Endothelial cell of umbilical vein (primary cell): ENCODE results near the gene NRDE2. TPM values are rescaled to one million over a fixed set of nuclear protein-coding genes. Genes with fewer than 3 reads are reported as not detected.

Experiments used
- BruUV-seq: library from RNA; stranded (reverse); fragments of 400-500 nt; replicated peaks from 2 replicates; lab custom pipeline; 2021; lab: Mats Ljungman, UMichigan
- CTCF ChIA-PET: fragments of 300-600, 350-600 bp; sonication (Branson Sonifier 250); formaldehyde crosslinking; loops from one replicate; lab custom pipeline; 2021; ENCODE audit warnings: antibody characterized with exemption, inconsistent platforms; lab: Charles Lee
- POLR2A ChIA-PET: fragments of 300-600, 350-600 bp; sonication (Branson Sonifier 250); formaldehyde crosslinking; loops from one replicate; lab custom pipeline; 2021; ENCODE audit warnings: antibody characterized with exemption, inconsistent platforms; lab: Charles Lee
- DNase-seq: peaks from one replicate; pipeline ENCODE4 v3.0.0-alpha.2; 2011; ENCODE audit warnings: low read depth, low spot score
- FAIRE-seq: peaks from 2 replicates; lab custom pipeline; 2011; peaks lifted over from hg19 to GRCh38; lab: Jason Lieb, UNC
- H2AFZ ChIP-seq: 2 replicates; pipeline ENCODE4 v1.6.0; 2012; ENCODE audit warnings: low read depth, low read length, control low read depth, inconsistent platforms
- H3K27ac ChIP-seq: 2 replicates; pipeline ENCODE4 v1.5.1; 2011; ENCODE audit warnings: low read depth, mild to moderate bottlenecking, control low read depth, low read length, moderate library complexity; ENCODE audit not compliant: insufficient read depth
- H3K27me3 ChIP-seq, 2 experiments: 2 replicates each; pipeline versions ENCODE4 v1.6.0 to v1.6.1; 2011; ENCODE audit warnings: low read length in 2 of 2, mixed read lengths in 1 of 2; ENCODE audit not compliant: control insufficient read depth in 2 of 2, insufficient read depth in 2 of 2
- H3K36me3 ChIP-seq, 2 experiments: 2 replicates in 1 of 2; 3 replicates in 1 of 2; pipeline ENCODE4 v1.5.1; 2011; ENCODE audit warnings: low read length in 2 of 2, mild to moderate bottlenecking in 1 of 2, moderate library complexity in 1 of 2; ENCODE audit not compliant: control insufficient read depth in 2 of 2, insufficient read depth in 2 of 2; ENCODE audit errors: extremely low read depth in 1 of 2
- H3K4me1 ChIP-seq: 3 replicates; pipeline ENCODE4 v1.5.1; 2011; ENCODE audit warnings: mild to moderate bottlenecking, low read length; ENCODE audit not compliant: control insufficient read depth, insufficient read depth; ENCODE audit errors: extremely low read depth
- H3K4me2 ChIP-seq: 2 replicates; pipeline ENCODE4 v1.6.1; 2011; ENCODE audit warnings: low read length, control low read depth, mixed read lengths; ENCODE audit not compliant: insufficient read depth
- H3K4me3 ChIP-seq, 3 experiments: fragments of 200-600 bp in 1 of 3; sonication (generic), shearing (Covaris generic) in 1 of 3; replicated peaks in 1 of 3; 2 replicates each; pipeline ENCODE4 v1.5.1; 2011 to 2016; ENCODE audit warnings: control low read depth in 3 of 3, low read length in 3 of 3, mild to moderate bottlenecking in 2 of 3, inconsistent platforms in 1 of 3, low read depth in 1 of 3, moderate library complexity in 1 of 3; ENCODE audit not compliant: insufficient read depth in 1 of 3
- H3K79me2 ChIP-seq: 2 replicates; pipeline ENCODE4 v1.6.0; 2012; ENCODE audit warnings: low read length, inconsistent platforms; ENCODE audit not compliant: control insufficient read depth, insufficient read depth
- H3K9ac ChIP-seq: replicated peaks from 2 replicates; pipeline ENCODE3; 2011; ENCODE audit warnings: low read length, control low read depth; ENCODE audit not compliant: insufficient read depth; ENCODE audit errors: extremely low read depth
- H3K9me1 ChIP-seq: replicated peaks from 3 replicates; pipeline ENCODE4 v1.6.0; 2011; ENCODE audit warnings: mild to moderate bottlenecking, low read length; ENCODE audit not compliant: control insufficient read depth, insufficient read depth; ENCODE audit errors: extremely low read depth
- H3K9me3 ChIP-seq: replicated peaks from 2 replicates; pipeline ENCODE4 v1.5.1; 2012; ENCODE audit warnings: low read length, inconsistent platforms; ENCODE audit not compliant: control insufficient read depth, insufficient read depth
- H4K20me1 ChIP-seq: replicated peaks from 2 replicates; pipeline ENCODE3; 2011; ENCODE audit warnings: mild to moderate bottlenecking, low read length; ENCODE audit not compliant: control insufficient read depth, insufficient read depth; ENCODE audit errors: extremely low read depth
- CTCF ChIP-seq, 2 donors: IDR thresholded peaks; 1 replicate in 1 of 2; 2 replicates in 1 of 2; pipeline ENCODE4 v1.5.1; 2011; ENCODE audit warnings: low read length in 2 of 2, mild to moderate bottlenecking in 2 of 2, moderate library complexity in 2 of 2, control low read depth in 1 of 2, inconsistent platforms in 1 of 2, low read depth in 1 of 2; ENCODE audit not compliant: insufficient read depth in 1 of 2; ENCODE audit errors: extremely low read depth in 1 of 2
- EZH2 ChIP-seq: IDR thresholded peaks from 2 replicates; pipeline ENCODE4 v1.6.1; 2012; ENCODE audit warnings: borderline replicate concordance, low read depth, mild to moderate bottlenecking, moderate library complexity, low read length, inconsistent platforms; ENCODE audit not compliant: severe bottlenecking
- FOS ChIP-seq: IDR thresholded peaks from 2 replicates; pipeline ENCODE4 v1.6.1; 2011; ENCODE audit warnings: mild to moderate bottlenecking, low read length, moderate library complexity, borderline replicate concordance; ENCODE audit not compliant: insufficient read depth
- GATA2 ChIP-seq: IDR thresholded peaks from 2 replicates; pipeline ENCODE4 v1.7.0; 2011; ENCODE audit warnings: low read depth, mild to moderate bottlenecking, moderate library complexity, mixed read lengths, low read length; ENCODE audit not compliant: insufficient read length, insufficient read depth
- JUN ChIP-seq: IDR thresholded peaks from 2 replicates; pipeline ENCODE4 v1.6.1; 2011; ENCODE audit warnings: borderline replicate concordance, low read depth; ENCODE audit not compliant: insufficient read length, insufficient read depth
- MAX ChIP-seq: IDR thresholded peaks from 2 replicates; pipeline ENCODE4 v1.6.1; 2011; ENCODE audit not compliant: insufficient read depth, insufficient read length
- MYC ChIP-seq: IDR thresholded peaks from one replicate; pipeline ENCODE4 v1.6.1; 2011; ENCODE audit warnings: mild to moderate bottlenecking, low read depth, low read length
- POLR2A ChIP-seq: IDR thresholded peaks from 2 replicates; pipeline ENCODE4 v1.6.1; 2012; ENCODE audit warnings: low read depth, mild to moderate bottlenecking, control low read depth, low read length
- dilution Hi-C: fragments of 300-500 bp; cut with MboI; formaldehyde crosslinking; loops from one replicate; pipeline ENCODE4 v1.15.0; 2019; ENCODE audit warnings: low sequenced_read_pairs; ENCODE audit not compliant: extremely low pct_ligation_motif_present
- intact Hi-C: fragments of 100-400 bp; cut with micrococcal nuclease; formaldehyde crosslinking; loops from one replicate; pipeline ENCODE4 v1.10.0; 2022
- polyA plus RNA-seq, 4 experiments: library from polyadenylated mRNA; depleted of rRNA in 3 of 4; stranded (reverse) in 3 of 4; unstranded in 1 of 4; fragments of >200 nt; gene quantifications; 2 replicates each; pipeline versions ENCODE4 v1.2.1 to v1.2.3, GENCODE V29; 2011 to 2012; ENCODE audit warnings: missing spikeins in 1 of 4
- total RNA-seq: library from RNA; stranded (reverse); gene quantifications from 2 replicates; pipeline ENCODE4 v1.2.3, GENCODE V29; 2021

Gene NRDE2
- total and polyA plus RNA-seq, 2 donors (not counting 3 experiments of a cell fraction or from before 2014, with no cell fraction given): 8.5 to 22.1 TPM

GRCh38 chr14:90330203-90331196 is 1.2 kb downstream of the NRDE2 start:
- TF ChIP-seq MAX (no peak), EZH2 (no peak), JUN (no peak), MYC (no peak), FOS (no peak), POLR2A (no peak), GATA2 (no peak), CTCF (IDR thresholded peaks at IDR 0.05; ENCODE audit: extremely low read depth in 1 of 2, insufficient read depth in 1 of 2, low read depth in 1 of 2, low read length in 2 of 2) (no peak)
- Histone ChIP-seq H2AFZ (peak overlapping the region; percentile 92), H3K9me3 (no peaks in the 10 kb centered on the region), H3K36me3 (no peaks in the 10 kb centered on the region), H3K79me2 (peaks cover 30% of the 10 kb centered on the region), H3K9me1 (no peaks in the 10 kb centered on the region), H3K27ac (peak overlapping the region; percentile 91), H3K4me3 (peak overlapping the region; percentile 48 to 89 (median 79)), H3K9ac (peak overlapping the region; percentile 97), H3K4me2 (peak overlapping the region; percentile 98), H4K20me1 (no peaks in the 10 kb centered on the region), H3K27me3 (peaks cover 0 to 3% of the 10 kb centered on the region in 2 experiments), H3K4me1 (peaks cover 6% of the 10 kb centered on the region)
- intact Hi-C loops (loop anchor here (1.0 kb wide), 1 partner anchor 53 kb away; no protein-coding TSS in a partner anchor), dilution Hi-C loops (no loop called here)
- ChIA-PET CTCF (interaction anchor here (1.0 kb wide), 1 partner anchor 21 kb away, joined by 3 read pairs; no protein-coding TSS in a partner anchor), POLR2A (interaction anchor here (0.7 kb wide), 1 partner anchor 15 kb away, joined by 4 read pairs; no protein-coding TSS in a partner anchor)
- DNase-seq (no peak), FAIRE-seq (no peak)
- BruUV-seq: no TSS peak
